Keratinocyte (primary cell): ENCODE results near the gene ACRBP. TPM values are rescaled to one million over a fixed set of nuclear protein-coding genes. Genes with fewer than 3 reads are reported as not detected.

Experiments used
- DNase-seq: peaks from one replicate; pipeline ENCODE4 v3.0.0-alpha.2; 2011; ENCODE audit warnings: low read depth, missing footprints, low spot score
- FAIRE-seq: peaks from 2 replicates; lab custom pipeline; 2011; peaks lifted over from hg19 to GRCh38; lab: Jason Lieb, UNC
- H2AFZ ChIP-seq: 2 replicates; pipeline ENCODE4 v1.6.0; 2012; ENCODE audit warnings: low read length, control low read depth, inconsistent platforms; ENCODE audit not compliant: control insufficient read depth
- H3K27ac ChIP-seq: 2 replicates; pipeline ENCODE4 v1.5.1; 2011; ENCODE audit warnings: low read length; ENCODE audit not compliant: control insufficient read depth, insufficient read depth
- H3K27me3 ChIP-seq: 3 replicates; pipeline ENCODE4 v1.6.0; 2011; ENCODE audit warnings: low read length; ENCODE audit not compliant: control insufficient read depth, insufficient read depth; ENCODE audit errors: extremely low read depth
- H3K36me3 ChIP-seq, 2 experiments: 2 replicates in 1 of 2; 3 replicates in 1 of 2; pipeline ENCODE4 v1.5.1; 2011; ENCODE audit warnings: low read length in 2 of 2, mild to moderate bottlenecking in 1 of 2; ENCODE audit not compliant: control insufficient read depth in 2 of 2, insufficient read depth in 2 of 2; ENCODE audit errors: extremely low read depth in 1 of 2
- H3K4me1 ChIP-seq: 3 replicates; pipeline ENCODE4 v1.5.1; 2011; ENCODE audit warnings: low read length; ENCODE audit not compliant: control insufficient read depth, insufficient read depth; ENCODE audit errors: extremely low read depth
- H3K4me2 ChIP-seq: 3 replicates; pipeline ENCODE4 v1.6.0; 2011; ENCODE audit warnings: low read depth, low read length; ENCODE audit not compliant: control insufficient read depth, insufficient read depth; ENCODE audit errors: extremely low read depth
- H3K4me3 ChIP-seq, 3 experiments: fragments of 200-600 bp in 1 of 3; sonication (generic) in 1 of 3; 2 replicates in 2 of 3; 3 replicates in 1 of 3; pipeline ENCODE4 v1.5.1; 2011 to 2016; ENCODE audit warnings: low read length in 3 of 3, mild to moderate bottlenecking in 3 of 3, control low read depth in 2 of 3, inconsistent platforms in 1 of 3, low read depth in 1 of 3, mixed read lengths in 1 of 3, mixed run types in 1 of 3, moderate library complexity in 1 of 3; ENCODE audit not compliant: control insufficient read depth in 2 of 3, insufficient read depth in 2 of 3; ENCODE audit errors: extremely low read depth in 1 of 3
- H3K79me2 ChIP-seq: 2 replicates; pipeline ENCODE4 v1.6.0; 2012; ENCODE audit warnings: low read length; ENCODE audit not compliant: control insufficient read depth, insufficient read depth
- H3K9ac ChIP-seq: 3 replicates; pipeline ENCODE4 v1.6.0; 2011; ENCODE audit warnings: low read length; ENCODE audit not compliant: control insufficient read depth, insufficient read depth; ENCODE audit errors: extremely low read depth
- H3K9me1 ChIP-seq: 3 replicates; pipeline ENCODE4 v1.6.0; 2011; ENCODE audit warnings: low read length; ENCODE audit not compliant: control insufficient read depth, insufficient read depth; ENCODE audit errors: extremely low read depth
- H3K9me3 ChIP-seq: 2 replicates; pipeline ENCODE4 v1.5.1; 2012; ENCODE audit warnings: low read depth, low read length; ENCODE audit not compliant: control insufficient read depth
- H4K20me1 ChIP-seq: 3 replicates; pipeline ENCODE4 v1.6.0; 2011; ENCODE audit warnings: low read length; ENCODE audit not compliant: control insufficient read depth, insufficient read depth; ENCODE audit errors: extremely low read depth
- EZH2 ChIP-seq: IDR thresholded peaks from one replicate; pipeline ENCODE4 v1.6.1; 2012; ENCODE audit warnings: inconsistent platforms, mild to moderate bottlenecking, low read length, moderate library complexity
- dilution Hi-C: fragments of 300-500 bp; cut with MboI; formaldehyde crosslinking; loops from one replicate; pipeline ENCODE4 v1.7.0; 2020; ENCODE audit warnings: low sequenced_read_pairs; ENCODE audit not compliant: extremely low pct_ligation_motif_present
- polyA plus RNA-seq, 5 experiments: library from polyadenylated mRNA; depleted of rRNA in 3 of 5; stranded (reverse) in 3 of 5; stranded (forward) in 1 of 5; unstranded in 1 of 5; fragments of >200 nt; gene quantifications; 1 replicate in 1 of 5; 2 replicates in 3 of 5; 3 replicates in 1 of 5; pipeline versions ENCODE4 v1.2.1 to v1.2.3, GENCODE V29; 2011 to 2012; ENCODE audit warnings: missing spikeins in 2 of 5, low read depth in 1 of 5, low replicate concordance in 1 of 5
- TF ChIP-seq, protein P1 (sequence below), 3 experiments: IDR thresholded peaks in 1 of 3; conservative IDR thresholded peaks in 1 of 3; optimal IDR thresholded peaks in 1 of 3; 2 replicates in 2 of 3; 3 replicates in 1 of 3; pipeline versions ENCODE3 to v1.5.1; 2011; ENCODE audit warnings: low read length in 3 of 3, mild to moderate bottlenecking in 3 of 3, moderate library complexity in 2 of 3, control low read depth in 1 of 3, inconsistent platforms in 1 of 3; ENCODE audit not compliant: insufficient read depth in 2 of 3; ENCODE audit errors: extremely low read depth in 1 of 3

ACRBP gene
- polyA plus RNA-seq, 1 donor (not counting 4 experiments of a cell fraction or from before 2014, with no cell fraction given) = 0.09 TPM

DNA sequence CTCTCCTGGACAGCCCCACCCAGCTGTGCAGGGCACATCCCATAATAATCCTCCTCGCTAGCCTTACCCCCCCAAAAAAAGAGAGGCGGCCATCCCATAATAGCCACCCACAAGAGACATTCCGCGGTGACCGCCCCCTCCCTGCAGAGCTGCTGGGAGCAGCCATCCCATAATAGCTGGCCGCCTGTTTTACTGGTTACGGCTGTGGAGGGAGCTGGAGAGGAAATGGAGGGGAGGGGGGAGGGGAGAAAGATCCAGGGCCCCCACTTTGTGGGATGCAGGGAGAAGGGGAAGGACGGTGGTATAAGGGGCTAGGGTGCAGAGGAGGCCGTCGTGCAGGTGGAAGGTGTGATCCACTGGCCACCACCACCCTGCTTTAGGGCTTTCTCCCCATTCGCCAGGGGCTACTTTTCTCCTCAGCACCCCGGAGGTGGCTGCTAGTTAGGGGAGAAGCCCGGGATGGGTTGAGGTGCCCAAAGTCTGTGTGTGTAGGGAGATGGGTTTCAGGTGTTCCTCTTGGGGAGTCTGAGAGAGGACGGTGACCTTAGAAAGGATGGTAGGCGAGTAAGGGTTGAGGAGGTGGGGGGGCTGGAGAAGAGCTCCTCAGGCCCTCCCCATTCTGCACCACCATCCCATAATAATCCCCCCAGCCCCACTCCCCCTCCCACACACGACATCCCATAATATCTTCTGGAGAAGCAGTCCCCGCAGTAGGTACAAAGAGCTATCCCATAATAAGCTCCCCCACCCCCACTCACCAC lies 34.0 kb downstream of the ACRBP start:
- peak overlapping the region; percentile 18 for H3K27ac ChIP-seq
- TF ChIP-seq, protein P1, sequence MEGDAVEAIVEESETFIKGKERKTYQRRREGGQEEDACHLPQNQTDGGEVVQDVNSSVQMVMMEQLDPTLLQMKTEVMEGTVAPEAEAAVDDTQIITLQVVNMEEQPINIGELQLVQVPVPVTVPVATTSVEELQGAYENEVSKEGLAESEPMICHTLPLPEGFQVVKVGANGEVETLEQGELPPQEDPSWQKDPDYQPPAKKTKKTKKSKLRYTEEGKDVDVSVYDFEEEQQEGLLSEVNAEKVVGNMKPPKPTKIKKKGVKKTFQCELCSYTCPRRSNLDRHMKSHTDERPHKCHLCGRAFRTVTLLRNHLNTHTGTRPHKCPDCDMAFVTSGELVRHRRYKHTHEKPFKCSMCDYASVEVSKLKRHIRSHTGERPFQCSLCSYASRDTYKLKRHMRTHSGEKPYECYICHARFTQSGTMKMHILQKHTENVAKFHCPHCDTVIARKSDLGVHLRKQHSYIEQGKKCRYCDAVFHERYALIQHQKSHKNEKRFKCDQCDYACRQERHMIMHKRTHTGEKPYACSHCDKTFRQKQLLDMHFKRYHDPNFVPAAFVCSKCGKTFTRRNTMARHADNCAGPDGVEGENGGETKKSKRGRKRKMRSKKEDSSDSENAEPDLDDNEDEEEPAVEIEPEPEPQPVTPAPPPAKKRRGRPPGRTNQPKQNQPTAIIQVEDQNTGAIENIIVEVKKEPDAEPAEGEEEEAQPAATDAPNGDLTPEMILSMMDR (optimal IDR thresholded peaks at IDR 0.05 in 1 of 3, IDR thresholded peaks at IDR 0.05 in 1 of 3, conservative IDR thresholded peaks at IDR 0.05 in 1 of 3; ENCODE audit: extremely low read depth in 1 of 3, insufficient read depth in 2 of 3, low read length in 3 of 3) = no peak
- dilution Hi-C loops = no loop called here
- peak overlapping the region in 1 of 3 experiments; percentile 17 for H3K4me3 ChIP-seq
- H3K9ac ChIP-seq = no peak overlapping the region
- DNase-seq (no peak), FAIRE-seq (no peak)
- no peaks in the 10 kb centered on the region for H3K9me1 ChIP-seq
- H3K27me3 ChIP-seq = no peaks in the 10 kb centered on the region
- H3K4me2 ChIP-seq = peak overlapping the region; percentile 54
- H3K79me2 ChIP-seq = no peaks in the 10 kb centered on the region
- H2AFZ ChIP-seq = peak overlapping the region; percentile 64
- no peaks in the 10 kb centered on the region for H4K20me1 ChIP-seq
- H3K4me1 ChIP-seq = peaks cover 16% of the 10 kb centered on the region
- H3K36me3 ChIP-seq = no peaks in the 10 kb centered on the region
- H3K9me3 ChIP-seq = no peaks in the 10 kb centered on the region

DNA sequence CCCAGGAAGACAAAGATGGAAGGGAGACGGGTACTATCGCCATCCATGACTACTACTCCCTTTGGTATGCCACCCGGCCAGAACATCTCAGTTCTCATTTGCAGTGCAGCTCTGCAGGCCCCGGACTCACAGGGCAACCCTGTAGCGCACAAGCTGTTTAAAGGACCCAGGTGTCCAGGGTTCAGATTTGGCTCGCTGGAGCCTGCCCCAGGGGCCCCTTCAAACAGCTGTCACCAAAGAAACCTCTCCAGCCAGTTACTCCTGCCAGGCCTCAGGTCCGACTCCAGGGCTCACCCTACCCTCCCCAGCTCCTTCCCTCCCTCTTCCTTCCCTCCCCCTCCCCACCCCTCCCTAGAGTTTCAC lies 34.6 kb downstream of the ACRBP start:
- H3K36me3 ChIP-seq = no peaks in the 10 kb centered on the region
- DNase-seq (no peak), FAIRE-seq (no peak)
- no peak for TF ChIP-seq EZH2
- TF ChIP-seq, protein P1 (optimal IDR thresholded peaks at IDR 0.05 in 1 of 3, IDR thresholded peaks at IDR 0.05 in 1 of 3, conservative IDR thresholded peaks at IDR 0.05 in 1 of 3; ENCODE audit: extremely low read depth in 1 of 3, insufficient read depth in 2 of 3, low read length in 3 of 3) = no peak
- no peaks in the 10 kb centered on the region for H4K20me1 ChIP-seq
- H3K9me1 ChIP-seq = no peaks in the 10 kb centered on the region
- H3K9ac ChIP-seq = no peak overlapping the region
- H3K27me3 ChIP-seq = no peaks in the 10 kb centered on the region
- H3K4me3 ChIP-seq = no peak overlapping the region
- H3K9me3 ChIP-seq = no peaks in the 10 kb centered on the region
- peak overlapping the region; percentile 54 for H3K4me2 ChIP-seq
- peaks cover 21% of the 10 kb centered on the region for H3K4me1 ChIP-seq
- H3K27ac ChIP-seq = no peak overlapping the region
- H3K79me2 ChIP-seq = no peaks in the 10 kb centered on the region
- dilution Hi-C loops = no loop called here
- peak overlapping the region; percentile 27 for H2AFZ ChIP-seq
